Esophagus (tissue), 2 donors: ENCODE measurements around the gene PLCB1. TPM values are rescaled to one million over a fixed set of nuclear protein-coding genes. Genes with fewer than 3 reads are reported as not detected.
"Not testable (repeated sequence)": the region's sequence is repeated elsewhere in the genome, so short reads cannot be mapped to it uniquely, and the experiment has no call there.

ENCODE experiments used
- H3K27ac ChIP-seq, 2 donors: one replicate each; pipeline ENCODE4 v1.5.1; 2013; ENCODE audit warnings: low read depth in 2 of 2, mild to moderate bottlenecking in 2 of 2, inconsistent platforms in 1 of 2, low read length in 1 of 2, moderate library complexity in 1 of 2
- H3K27me3 ChIP-seq, 2 donors: one replicate each; pipeline ENCODE4 v1.6.1; 2013; ENCODE audit warnings: low read length in 2 of 2, control low read depth in 1 of 2, mild to moderate bottlenecking in 1 of 2; ENCODE audit not compliant: insufficient read depth in 2 of 2, control insufficient read depth in 1 of 2
- H3K36me3 ChIP-seq, 2 donors: one replicate each; pipeline ENCODE4 v1.6.1; 2013; ENCODE audit warnings: low read length in 1 of 2; ENCODE audit not compliant: control insufficient read depth in 2 of 2, insufficient read depth in 2 of 2
- H3K4me1 ChIP-seq, 2 donors: one replicate each; pipeline ENCODE4 v1.6.1; 2013; ENCODE audit warnings: low read length in 1 of 2; ENCODE audit not compliant: control insufficient read depth in 2 of 2, insufficient read depth in 2 of 2
- H3K4me3 ChIP-seq, 2 donors: one replicate each; pipeline ENCODE4 v1.5.1; 2013; ENCODE audit warnings: low read length in 2 of 2, mild to moderate bottlenecking in 2 of 2, low read depth in 1 of 2, moderate library complexity in 1 of 2
- H3K9me3 ChIP-seq, 2 donors: one replicate each; pipeline ENCODE4 v1.6.1; 2013; ENCODE audit warnings: mild to moderate bottlenecking in 2 of 2, low read depth in 1 of 2, low read length in 1 of 2, moderate library complexity in 1 of 2; ENCODE audit not compliant: control insufficient read depth in 2 of 2, insufficient read depth in 1 of 2
- WGBS, 2 donors: extraction: QIAGEN DNeasy Blood & Tissue Kit; methylation state at CpG; one replicate each; pipeline ENCODE4 v1.1.7; 2013; 5-methylcytosine and 5-hydroxymethylcytosine counted together
- polyA plus RNA-seq, 2 donors: library from polyadenylated mRNA; stranded (reverse); fragments of 200-250 nt; gene quantifications; one replicate each; pipeline ENCODE4 v1.2.3, GENCODE V29; 2013
- donor health status: healthy with polysubstance abuse.
- donor health status: Bipolar disorder and iron deficiency.

The PLCB1 gene
- polyA plus RNA-seq, 2 donors: 1.7 to 3.0 TPM

- Histone ChIP-seq H3K27me3 (no peaks in the 10 kb centered on the region), H3K36me3 (no peaks in the 10 kb centered on the region), H3K4me3 (no peak overlapping the region), H3K27ac (no peak overlapping the region), H3K9me3 (peaks cover 0 to 3% of the 10 kb centered on the region in 2 donors), H3K4me1 (no peaks in the 10 kb centered on the region)
- 91 to 97% methylated on average over 1 of the region's 1 CpG for WGBS, 2 donors
These were observed 510.2 kb downstream of the PLCB1 start for GRCh38 chr20:8642247-8642646.

- 88 to 92% methylated on average over 4 to 14 of the region's 30 CpGs for whole genome bisulfite sequencing, 2 donors
- not testable (repeated sequence) for H3K27me3 ChIP-seq, H3K9me3 ChIP-seq, H3K4me1 ChIP-seq, H3K4me3 ChIP-seq, H3K27ac ChIP-seq, H3K36me3 ChIP-seq
These were observed 512.4 kb downstream of the PLCB1 start for GRCh38 chr20:8644468-8644867.

- 91 to 93% methylated on average over 1 of the region's 1 CpG for WGBS, 2 donors
- no peak overlapping the region for H3K4me3 ChIP-seq
- no peaks in the 10 kb centered on the region for H3K36me3 ChIP-seq
- no peaks in the 10 kb centered on the region for H3K4me1 ChIP-seq
- no peaks in the 10 kb centered on the region for H3K27me3 ChIP-seq
- H3K9me3 ChIP-seq: no peaks in the 10 kb centered on the region
- no peak overlapping the region for H3K27ac ChIP-seq
These were observed 513.3 kb downstream of the PLCB1 start for GRCh38 chr20:8645326-8645725.

DNA sequence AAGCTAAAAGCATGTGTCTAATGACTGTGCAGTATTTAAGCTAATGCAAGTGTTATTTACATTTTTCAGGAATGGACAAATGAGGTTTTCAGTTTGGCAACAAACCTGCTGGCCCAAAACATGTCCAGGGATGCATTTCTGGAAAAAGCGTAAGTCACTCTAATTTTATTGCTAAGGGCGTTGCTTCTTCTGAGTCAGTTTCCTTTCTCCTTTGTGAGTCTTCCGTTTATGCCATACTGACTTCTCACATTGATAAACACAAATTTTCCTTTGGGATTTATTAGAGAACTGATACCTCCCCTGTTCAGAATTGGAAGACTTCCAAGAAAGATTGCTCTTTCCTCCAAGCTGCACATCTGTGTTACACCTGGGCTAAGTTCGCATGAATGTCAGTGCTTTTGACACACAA is 514.0 kb downstream of the PLCB1 start:
- no peak overlapping the region for H3K27ac ChIP-seq

GRCh38 chr20:8646716-8647115 is 514.6 kb downstream of the PLCB1 start:
- Histone ChIP-seq H3K4me3 (no peak overlapping the region), H3K9me3 (no peaks in the 10 kb centered on the region), H3K36me3 (no peaks in the 10 kb centered on the region), H3K4me1 (no peaks in the 10 kb centered on the region), H3K27ac (no peak overlapping the region), H3K27me3 (no peaks in the 10 kb centered on the region)
- WGBS, 2 donors: 91 to 97% methylated on average over 1 of the region's 1 CpG

More for the DNA sequence above, 514.0 kb downstream of the PLCB1 start:
- 32 to 56% methylated on average over 4 of the region's 4 CpGs for WGBS, 2 donors
- Histone ChIP-seq H3K27me3 (no peaks in the 10 kb centered on the region), H3K9me3 (no peaks in the 10 kb centered on the region), H3K4me3 (no peak overlapping the region), H3K36me3 (no peaks in the 10 kb centered on the region), H3K4me1 (no peaks in the 10 kb centered on the region)

GRCh38 chr20:8647961-8648441 is 515.9 kb downstream of the PLCB1 start:
- H3K9me3 ChIP-seq: no peaks in the 10 kb centered on the region
- H3K36me3 ChIP-seq: no peaks in the 10 kb centered on the region
- no peaks in the 10 kb centered on the region for H3K27me3 ChIP-seq
- no peaks in the 10 kb centered on the region for H3K4me1 ChIP-seq
- WGBS, 2 donors: 60 to 62% methylated on average over 5 of the region's 5 CpGs
- H3K4me3 ChIP-seq: no peak overlapping the region
- H3K27ac ChIP-seq: peak overlapping the region in 1 of 2 donors; percentile 30

DNA sequence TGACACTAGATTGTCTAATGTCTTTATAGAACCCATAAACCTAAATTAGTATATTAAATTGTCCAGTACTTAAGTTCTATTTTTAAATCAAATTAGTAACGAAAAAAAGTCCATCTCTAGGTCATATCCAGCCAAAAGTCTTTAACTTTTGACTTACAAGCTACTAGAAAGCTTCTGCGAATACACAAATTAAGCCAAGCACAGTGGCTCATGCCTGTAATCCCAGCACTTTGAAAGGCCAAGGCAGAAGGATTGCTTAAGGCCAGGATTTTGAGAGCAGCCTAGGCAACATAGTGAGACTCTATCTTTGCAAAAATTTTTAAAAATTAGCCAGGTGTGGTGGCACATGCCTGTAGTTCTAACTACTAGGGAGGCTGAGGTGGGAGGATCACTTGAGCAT is 516.4 kb downstream of the PLCB1 start:
- Histone ChIP-seq H3K27me3 (no peaks in the 10 kb centered on the region), H3K27ac (no peak overlapping the region), H3K9me3 (no peaks in the 10 kb centered on the region), H3K4me1 (no peaks in the 10 kb centered on the region), H3K36me3 (no peaks in the 10 kb centered on the region), H3K4me3 (no peak overlapping the region)
- WGBS, 2 donors: 62 to 71% methylated on average over 2 of the region's 2 CpGs

GRCh38 chr20:8652396-8652795 is 520.3 kb downstream of the PLCB1 start:
- Histone ChIP-seq H3K27ac (no peak overlapping the region), H3K27me3 (no peaks in the 10 kb centered on the region), H3K9me3 (no peaks in the 10 kb centered on the region), H3K4me3 (no peak overlapping the region), H3K4me1 (no peaks in the 10 kb centered on the region), H3K36me3 (no peaks in the 10 kb centered on the region)
- WGBS, 2 donors: 66 to 74% methylated on average over 3 of the region's 3 CpGs

DNA sequence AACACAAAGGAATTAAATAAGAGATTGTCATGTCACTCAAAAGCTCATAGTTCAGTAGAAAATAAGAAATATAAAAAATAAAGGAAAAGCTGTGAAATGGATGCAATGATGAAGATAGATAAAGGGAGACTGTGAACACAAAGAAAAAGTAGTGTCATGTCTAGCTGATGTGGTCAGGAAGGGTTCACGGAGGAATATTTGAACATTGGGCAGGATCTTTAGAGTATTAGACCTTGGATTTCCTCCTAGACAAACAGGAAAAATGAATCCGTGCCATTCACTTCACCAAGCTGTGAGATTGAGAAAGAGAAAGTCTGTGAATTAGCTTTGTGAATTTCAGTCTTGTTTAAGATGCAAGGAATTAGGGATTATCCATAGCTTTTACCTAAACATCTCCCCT is 522.4 kb downstream of the PLCB1 start:
- 58 to 64% methylated on average over 2 of the region's 2 CpGs for WGBS, 2 donors
- Histone ChIP-seq H3K9me3 (no peaks in the 10 kb centered on the region), H3K36me3 (no peaks in the 10 kb centered on the region), H3K27ac (no peak overlapping the region), H3K4me3 (no peak overlapping the region), H3K27me3 (no peaks in the 10 kb centered on the region), H3K4me1 (no peaks in the 10 kb centered on the region)

- Histone ChIP-seq H3K4me1 (no peaks in the 10 kb centered on the region), H3K27ac (no peak overlapping the region), H3K9me3 (no peaks in the 10 kb centered on the region), H3K4me3 (no peak overlapping the region), H3K36me3 (no peaks in the 10 kb centered on the region), H3K27me3 (no peaks in the 10 kb centered on the region)
- 57 to 74% methylated on average over 1 of the region's 1 CpG for WGBS, 2 donors
These were observed 524.3 kb downstream of the PLCB1 start for GRCh38 chr20:8656335-8656734.
